Measurements from ENCODE around the gene ZNF503.
"Not testable (repeated sequence)": the region's sequence is repeated elsewhere in the genome, so short reads cannot be mapped to it uniquely, and the experiment has no call there.

The ZNF503 gene

DNA sequence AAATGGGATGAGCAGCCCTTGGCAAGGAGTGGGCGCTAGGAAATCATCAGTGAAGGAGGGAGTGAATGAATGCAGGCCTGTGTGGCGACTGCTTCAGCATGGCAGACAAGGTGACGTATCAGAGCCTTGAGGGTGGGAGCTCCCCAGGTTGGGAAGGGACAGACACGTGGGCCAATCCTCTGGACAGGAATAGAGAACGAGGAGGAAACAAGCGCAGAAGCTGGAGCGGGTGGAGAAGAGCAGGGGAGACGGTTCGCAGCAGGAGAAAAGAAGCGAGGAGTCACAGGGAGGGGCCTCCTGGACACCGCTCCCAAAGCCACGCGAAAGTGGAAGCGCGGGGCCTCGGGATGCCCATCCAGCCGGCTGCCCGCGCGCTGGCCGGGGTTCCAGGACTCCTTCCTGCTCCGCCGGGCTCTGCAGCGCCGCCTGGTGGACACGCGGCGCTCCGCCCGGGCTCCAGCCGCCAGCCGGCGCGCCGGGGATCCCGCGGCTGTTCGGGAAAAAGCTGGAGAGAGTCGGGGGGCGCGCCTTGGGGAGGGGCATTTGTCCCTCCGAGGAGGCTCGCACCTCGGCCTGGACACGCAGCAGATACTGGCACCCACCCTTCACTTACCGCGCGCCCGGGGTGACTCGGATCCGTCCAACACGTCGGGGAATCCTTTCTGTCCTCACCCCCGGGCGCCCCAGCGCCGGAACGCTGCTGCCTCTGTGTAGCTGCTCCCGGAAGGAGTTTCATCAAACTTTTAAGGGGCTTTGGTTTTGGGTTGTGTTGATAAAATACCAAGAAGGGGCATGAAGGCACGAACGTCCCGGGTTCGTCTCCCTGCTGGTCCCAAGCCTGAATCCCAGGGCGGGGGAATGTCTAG lies 6.3 kb downstream of the ZNF503 start:
- no peak for ATAC-seq
- peak; percentile 65 for DNase-seq

DNA sequence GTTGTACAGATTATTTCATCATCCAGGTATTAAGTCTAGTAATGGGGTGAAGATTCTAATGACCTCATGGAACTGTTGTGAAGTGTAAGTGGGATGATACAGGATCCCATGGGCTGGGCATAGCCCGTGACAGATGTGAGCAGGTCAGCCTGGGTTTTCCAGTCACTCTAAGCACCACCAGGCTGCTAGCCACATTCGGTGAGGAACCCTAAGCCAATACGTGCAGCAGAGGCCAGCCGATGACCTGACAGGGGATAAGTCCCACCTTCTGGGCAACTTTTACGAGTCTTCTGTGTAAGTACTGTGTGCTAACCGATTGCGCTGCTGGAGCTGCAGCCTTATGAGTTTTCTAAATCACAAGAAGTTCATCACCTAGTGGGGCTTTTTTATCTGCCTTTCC lies 7.3 kb downstream of the ZNF503 start:
- no peak for ATAC-seq
- DNase-seq, result no peak

GRCh38 chr10:75392744-75393143 lies 8.8 kb downstream of the ZNF503 start:
- DNase-seq (no peak), ATAC-seq (no peak)

GRCh38 chr10:75392271-75392670 lies 9.3 kb downstream of the ZNF503 start:
- DNase-seq, result no peak
- ATAC-seq, result no peak

- DNase-seq, result no peak
Observed at GRCh38 chr10:75390178-75390577, 11.4 kb downstream of the ZNF503 start.

DNA sequence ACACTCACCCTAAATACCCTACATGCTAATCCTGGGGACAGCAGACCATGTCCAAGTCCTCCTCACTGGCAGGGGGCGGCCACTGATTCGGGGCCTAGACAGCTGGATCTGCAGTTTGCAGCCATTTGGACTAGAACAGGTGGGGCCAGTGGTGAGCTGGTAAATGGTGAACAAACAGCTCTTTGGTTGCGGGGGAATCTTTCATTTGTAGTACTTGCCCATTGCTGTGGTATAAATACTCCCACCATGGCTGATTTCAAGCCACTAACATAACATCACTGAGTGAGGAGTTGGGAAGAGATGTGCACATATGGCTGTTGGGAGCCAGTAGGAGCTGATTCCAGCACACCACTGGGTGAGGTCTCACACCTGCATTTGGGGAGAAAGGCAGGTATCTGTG lies 13.5 kb downstream of the ZNF503 start:
- DNase-seq (no peak), ATAC-seq (no peak)

More at GRCh38 chr10:75390178-75390577, 11.4 kb downstream of the ZNF503 start:
- no peak for ATAC-seq

GRCh38 chr10:75386128-75386527 lies 15.4 kb downstream of the ZNF503 start:
- no peak for DNase-seq
- no peak for ATAC-seq

DNA sequence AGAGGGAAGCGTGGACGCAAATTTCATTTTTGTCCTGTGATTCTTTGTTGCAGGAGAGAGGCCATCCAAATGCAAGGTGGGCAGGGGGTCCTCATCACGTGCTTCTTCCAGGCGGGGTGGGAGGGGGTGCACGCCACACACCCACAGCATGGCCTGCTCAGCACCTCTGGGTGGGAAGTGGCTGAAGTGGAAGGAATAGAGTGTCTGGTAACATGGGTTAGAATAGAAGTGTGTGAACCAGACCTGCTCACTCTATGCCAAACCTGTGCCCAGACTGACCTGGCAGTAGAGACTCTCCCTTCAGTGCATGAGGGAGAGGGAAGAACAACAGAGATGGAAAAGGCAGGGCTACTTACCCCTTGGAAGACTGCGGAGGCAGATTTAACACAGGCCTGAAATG lies 21.7 kb downstream of the ZNF503 start:
- DNase-seq (no peak), ATAC-seq (no peak)

DNA sequence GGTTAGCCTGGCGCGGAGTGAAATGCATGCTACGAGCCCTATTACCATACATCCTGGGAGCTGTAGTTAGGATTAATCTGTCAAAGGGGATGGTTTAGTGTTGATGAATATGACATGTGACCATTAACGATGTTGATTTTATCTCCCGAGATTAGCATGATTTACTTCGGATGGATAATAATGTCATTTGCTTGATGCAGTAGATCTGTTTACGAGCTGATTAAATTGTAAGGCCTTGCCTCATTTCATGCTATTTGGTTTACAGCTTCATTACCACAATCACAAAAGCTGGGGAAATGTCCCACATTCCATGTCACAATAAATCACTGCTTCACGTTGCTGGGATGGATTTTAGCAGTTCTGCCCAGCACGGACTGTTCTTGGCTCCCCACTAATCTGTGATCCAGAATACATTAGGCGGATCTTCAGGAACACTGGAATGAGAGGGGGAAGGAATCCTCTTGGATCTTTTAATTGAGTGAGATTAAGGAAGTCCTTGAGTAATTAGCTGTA lies 22.3 kb downstream of the ZNF503 start:
- ATAC-seq, result no peak
- no peak for DNase-seq

DNA sequence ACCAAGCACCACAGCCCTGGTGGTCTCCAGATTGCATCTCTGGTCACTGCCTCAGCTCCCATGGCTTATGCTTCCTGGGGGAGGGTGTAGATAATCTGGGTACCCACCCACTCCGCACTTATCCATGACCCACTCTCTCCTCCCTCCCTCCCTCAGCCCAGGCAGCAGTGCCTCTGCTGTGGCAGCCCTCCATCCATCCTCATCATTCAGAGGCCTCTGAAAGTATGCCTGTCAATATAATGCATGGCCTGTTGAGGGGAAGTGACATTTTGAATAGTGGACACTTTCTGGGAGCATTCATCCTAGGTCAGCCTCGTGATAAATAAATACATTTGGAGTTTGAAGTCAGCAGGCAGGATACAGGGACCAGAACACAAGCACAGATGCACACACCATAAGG lies 23.2 kb downstream of the ZNF503 start:
- DNase-seq (no peak), ATAC-seq (no peak)

DNA sequence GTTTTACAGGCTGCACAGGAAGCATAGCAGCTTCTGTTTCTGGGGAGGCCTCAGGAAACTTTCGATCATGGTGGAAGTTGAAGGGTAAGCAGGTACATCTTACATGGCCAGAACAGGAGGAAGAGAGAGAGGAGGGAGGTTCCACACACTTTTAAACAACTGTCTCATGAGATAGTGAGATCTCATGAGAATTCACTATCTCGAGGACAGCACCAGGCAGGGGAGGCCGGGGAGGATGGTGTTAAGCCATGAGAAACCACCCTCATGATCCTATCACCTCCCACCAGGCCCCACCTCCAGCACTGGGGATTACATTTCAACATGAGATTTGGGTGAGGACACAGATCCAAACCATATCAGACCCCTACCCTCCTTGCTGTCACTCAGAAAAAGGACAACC lies 23.7 kb downstream of the ZNF503 start:
- no peak for ATAC-seq

GRCh38 chr10:75375838-75376237 lies 25.7 kb downstream of the ZNF503 start:
- ATAC-seq, result no peak
- DNase-seq, result no peak

More for the DNA sequence above, 23.7 kb downstream of the ZNF503 start:
- DNase-seq, result no peak

DNA sequence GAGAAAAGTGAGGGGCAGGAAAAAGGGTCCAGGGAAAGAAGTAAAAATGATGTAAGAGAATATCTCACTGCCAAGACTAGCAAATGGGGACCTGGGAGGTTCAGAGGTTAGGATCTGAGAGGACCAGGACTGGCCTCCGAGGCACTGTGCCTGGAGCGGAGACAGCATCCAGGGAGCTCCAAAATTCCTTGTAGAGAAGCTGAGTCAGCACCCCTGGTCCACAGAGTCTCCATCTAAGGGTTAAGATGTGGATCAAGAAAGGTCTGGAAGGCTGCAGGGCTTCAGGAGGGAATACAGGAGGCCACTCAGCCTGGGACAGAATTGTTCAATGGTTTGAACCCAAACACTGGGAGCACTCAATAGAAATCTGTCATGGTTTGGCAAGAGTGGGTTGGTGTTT lies 30.6 kb downstream of the ZNF503 start:
- no peak for DNase-seq
- ATAC-seq, result no peak

DNA sequence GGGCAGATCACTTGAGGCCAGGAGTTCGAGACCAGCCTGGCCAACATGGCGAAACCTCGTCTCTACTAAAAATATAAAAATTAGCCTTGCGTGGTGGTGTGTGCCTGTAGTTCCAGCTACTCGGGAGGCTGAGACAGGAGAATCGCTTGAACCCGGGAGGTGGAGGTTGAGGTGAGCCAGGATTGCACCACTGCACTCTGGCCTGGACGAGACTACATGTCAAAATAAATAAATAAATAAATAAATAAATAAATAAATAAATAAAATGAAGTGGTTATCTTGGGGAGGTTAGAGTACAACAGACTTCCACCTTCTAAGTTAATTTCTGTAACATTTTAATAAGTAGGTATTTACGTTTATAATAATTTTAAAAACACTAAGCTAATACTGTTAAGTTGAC lies 31.7 kb downstream of the ZNF503 start:
- ATAC-seq, DNase-seq: not testable (repeated sequence)

GRCh38 chr10:75367901-75368300 lies 33.7 kb downstream of the ZNF503 start:
- ATAC-seq, result no peak
- DNase-seq, result no peak

- ATAC-seq, result no peak
Observed at GRCh38 chr10:75367021-75367487, 34.5 kb downstream of the ZNF503 start.

GRCh38 chr10:75363431-75363830 lies 38.1 kb downstream of the ZNF503 start:
- DNase-seq, result no peak
- no peak for ATAC-seq

More at GRCh38 chr10:75367021-75367487, 34.5 kb downstream of the ZNF503 start:
- no peak for DNase-seq

DNA sequence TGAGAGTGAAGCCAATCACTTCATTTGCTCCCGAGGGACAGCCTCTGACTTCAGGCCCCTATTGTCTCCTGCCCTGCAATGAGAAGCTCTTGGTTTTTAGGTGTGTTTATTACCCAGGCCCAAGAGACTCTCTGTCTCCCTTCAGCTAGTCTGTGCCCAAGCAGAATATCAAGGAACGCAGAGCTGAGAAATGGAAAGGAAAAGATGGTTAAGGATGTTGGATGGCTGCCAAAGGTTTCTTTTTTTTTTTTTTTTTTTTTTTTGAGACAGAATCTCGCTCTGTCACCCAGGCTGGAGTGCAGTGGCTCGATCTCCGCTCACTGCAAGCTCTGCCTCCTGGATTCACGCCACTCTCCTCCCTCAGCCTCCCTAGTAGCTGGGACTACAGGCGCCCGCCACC lies 41.7 kb downstream of the ZNF503 start:
- not testable (repeated sequence) for ATAC-seq, DNase-seq

DNA sequence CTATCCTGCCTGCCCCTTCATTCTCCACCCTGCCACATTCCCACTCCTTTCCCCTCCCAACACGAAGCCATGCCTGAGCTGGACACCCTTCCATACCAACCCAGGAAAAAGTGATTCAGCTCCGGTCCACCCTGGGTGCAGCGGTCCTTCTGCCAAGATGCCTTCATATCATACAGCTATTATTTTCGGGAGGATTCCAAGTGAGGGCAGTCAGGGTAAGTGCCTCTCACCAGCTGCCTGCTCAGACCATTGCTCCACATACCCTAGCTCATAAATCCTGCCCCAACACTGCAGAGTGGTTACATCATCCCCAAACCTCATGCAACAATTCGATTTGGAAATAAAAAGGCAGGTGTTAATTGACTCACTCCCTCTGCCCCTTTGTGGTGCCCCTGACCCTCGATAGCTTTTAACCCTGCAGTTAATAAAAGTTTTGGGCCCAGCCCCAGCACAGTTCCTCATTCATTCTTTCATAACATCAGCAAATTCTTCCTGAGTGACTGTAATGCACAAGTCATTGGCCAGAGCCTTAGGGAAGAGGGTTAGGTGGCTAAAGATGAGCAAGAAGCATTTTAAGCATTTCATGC lies 42.6 kb downstream of the ZNF503 start:
- no peak for DNase-seq
- ATAC-seq, result no peak

- no peak for ATAC-seq
- DNase-seq, result no peak
Observed at GRCh38 chr10:75358132-75358531, 43.4 kb downstream of the ZNF503 start.

- DNase-seq (no peak), ATAC-seq (no peak)
Observed at GRCh38 chr10:75357500-75357899, 44.1 kb downstream of the ZNF503 start.

- ATAC-seq (no peak), DNase-seq (no peak)
Observed at GRCh38 chr10:75356484-75356883, 45.1 kb downstream of the ZNF503 start.

- DNase-seq, result no peak
Observed at GRCh38 chr10:75355706-75356105, 45.9 kb downstream of the ZNF503 start.

More at GRCh38 chr10:75355706-75356105, 45.9 kb downstream of the ZNF503 start:
- no peak for ATAC-seq
